K562 (cell line): ENCODE results near the gene ANKRD16. TPM values are rescaled to one million over a fixed set of nuclear protein-coding genes. Genes with fewer than 3 reads are reported as not detected.
A peak's percentile ranks its signal among the peaks of the same experiment; 100 is the strongest.

Experiments
- ARID1B ChIP-seq: fragments of 450-650 bp; IDR thresholded peaks from 2 replicates; pipeline ENCODE4 v1.6.1; 2016; ENCODE audit warnings: antibody characterized with exemption, mild to moderate bottlenecking, inconsistent platforms
- CEBPG ChIP-seq, 3 experiments: fragments of 200-800 bp in 1 of 3; sonication (Bioruptor generic) in 1 of 3; sonication (generic) in 1 of 3; formaldehyde crosslinking in 1 of 3; IDR thresholded peaks in 2 of 3; conservative IDR thresholded peaks in 1 of 3; 2 replicates each; pipeline versions ENCODE4 v1.6.1 to v1.8.0; 2016 to 2022; ENCODE audit warnings: missing compliant biosample characterization in 2 of 3, missing genetic modification characterization in 2 of 3, mild to moderate bottlenecking in 1 of 3, missing genetic modification reagents in 1 of 3
- CREB1 ChIP-seq, 2 experiments: sonication (generic) in 1 of 2; formaldehyde crosslinking in 1 of 2; IDR thresholded peaks; 2 replicates each; pipeline versions ENCODE4 v1.6.1 to v1.8.0; 2012 to 2022; ENCODE audit warnings: inconsistent platforms in 1 of 2, mild to moderate bottlenecking in 1 of 2, missing genetic modification reagents in 1 of 2, moderate library complexity in 1 of 2
- FOXM1 ChIP-seq, 2 experiments: fragments of 450-650 bp in 1 of 2; sonication (generic) in 1 of 2; formaldehyde crosslinking in 1 of 2; IDR thresholded peaks; 2 replicates each; pipeline versions ENCODE4 v1.6.1 to v1.9.0; 2017 to 2022; ENCODE audit warnings: low read depth in 2 of 2, mild to moderate bottlenecking in 2 of 2, missing genetic modification reagents in 1 of 2, moderate library complexity in 1 of 2
- GTF3C2 ChIP-seq: IDR thresholded peaks from 3 replicates; pipeline ENCODE4 v1.6.1; 2011; ENCODE audit warnings: borderline replicate concordance, mild to moderate bottlenecking, moderate library complexity; ENCODE audit not compliant: insufficient read length; ENCODE audit errors: extremely low read depth
- IRF1 ChIP-seq: sonication (generic); formaldehyde crosslinking; IDR thresholded peaks from 2 replicates; pipeline ENCODE4 v1.8.0; 2022; ENCODE audit warnings: missing genetic modification reagents, mild to moderate bottlenecking, borderline replicate concordance
- KDM1A ChIP-seq, 2 experiments: fragments of 450-650 bp; IDR thresholded peaks; 2 replicates each; pipeline ENCODE4 v1.6.1; 2016; ENCODE audit warnings: mild to moderate bottlenecking in 2 of 2
- L3MBTL2 ChIP-seq: fragments of 450-650 bp; IDR thresholded peaks from 2 replicates; pipeline ENCODE4 v1.6.1; 2016; ENCODE audit warnings: mild to moderate bottlenecking, moderate library complexity
- NCOR1 ChIP-seq: fragments of 450-650 bp; IDR thresholded peaks from 2 replicates; pipeline ENCODE4 v1.6.1; 2016; ENCODE audit warnings: mild to moderate bottlenecking, moderate library complexity
- RCOR1 ChIP-seq, 2 experiments: IDR thresholded peaks; 2 replicates each; pipeline ENCODE4 v1.6.1; 2012; ENCODE audit warnings: low read depth in 2 of 2, low read length in 2 of 2, borderline replicate concordance in 1 of 2, improper control_type of control experiment in 1 of 2
- SETDB1 ChIP-seq: IDR thresholded peaks from one replicate; pipeline ENCODE4 v1.6.1; 2012; ENCODE audit warnings: low read length, control low read depth, inconsistent platforms
- SMARCE1 ChIP-seq: fragments of 450-650 bp; IDR thresholded peaks from 2 replicates; pipeline ENCODE4 v1.7.1; 2016; ENCODE audit warnings: mild to moderate bottlenecking
- SRF ChIP-seq, 2 experiments: fragments of 250-450, 450-650 bp in 1 of 2; sonication (Bioruptor Pico) in 1 of 2; sonication (generic) in 1 of 2; formaldehyde crosslinking; IDR thresholded peaks; 2 replicates each; pipeline versions ENCODE4 v1.5.0 to v1.5.1; 2020 to 2022; ENCODE audit warnings: mild to moderate bottlenecking in 1 of 2, missing genetic modification reagents in 1 of 2
- SRSF1 ChIP-seq: fragments of 200-400 bp; formaldehyde crosslinking; IDR thresholded peaks from 2 replicates; pipeline ENCODE4 v1.6.1; 2017; ENCODE audit warnings: mild to moderate bottlenecking, low read depth, low read length, moderate library complexity
- TAL1 ChIP-seq: fragments of 450-650 bp; IDR thresholded peaks from 2 replicates; pipeline ENCODE4 v1.6.1; 2016; ENCODE audit warnings: mild to moderate bottlenecking
- TCF3 ChIP-seq: sonication (generic); formaldehyde crosslinking; IDR thresholded peaks from 2 replicates; pipeline ENCODE4 v1.4.0; 2020; ENCODE audit warnings: mild to moderate bottlenecking, missing genetic modification reagents
- TEAD4 ChIP-seq, 2 experiments: sonication (generic) in 1 of 2; formaldehyde crosslinking in 1 of 2; IDR thresholded peaks; 2 replicates each; pipeline versions ENCODE4 v1.6.1 to v1.8.0; 2012 to 2022; ENCODE audit warnings: borderline replicate concordance in 1 of 2, inconsistent platforms in 1 of 2, low read length in 1 of 2, mild to moderate bottlenecking in 1 of 2, missing genetic modification reagents in 1 of 2
- TFAP4 ChIP-seq: sonication (generic); formaldehyde crosslinking; IDR thresholded peaks from 2 replicates; pipeline ENCODE4 v1.8.0; 2022; ENCODE audit warnings: missing genetic modification reagents, mild to moderate bottlenecking, moderate library complexity, borderline replicate concordance
- YY1 ChIP-seq, 3 experiments: IDR thresholded peaks; 2 replicates each; pipeline ENCODE4 v1.6.1; 2011; ENCODE audit warnings: low read length in 2 of 3, mild to moderate bottlenecking in 2 of 3, moderate library complexity in 2 of 3, borderline replicate concordance in 1 of 3, control low read depth in 1 of 3, low read depth in 1 of 3; ENCODE audit not compliant: insufficient read depth in 3 of 3, insufficient replicate concordance in 2 of 3, control insufficient read depth in 1 of 3, insufficient read length in 1 of 3; ENCODE audit errors: extremely low read depth in 1 of 3
- ZNF140 ChIP-seq: fragments of 250-450 bp; sonication (Bioruptor Pico); IDR thresholded peaks from 2 replicates; pipeline ENCODE4 v1.8.0; 2021; ENCODE audit warnings: moderate library complexity, mild to moderate bottlenecking, inconsistent platforms
- polyA plus RNA-seq, 8 experiments: library from polyadenylated mRNA; depleted of rRNA in 4 of 8; stranded (reverse) in 5 of 8; unstranded in 3 of 8; fragments of >200 nt; fragmentation: Nextera tagmentation in 2 of 8; fragmentation: Illumina TruSeq in 1 of 8; extraction: Ambion mirVana in 2 of 8; extraction: Trizol in 1 of 8; gene quantifications; 2 replicates each; pipeline versions ENCODE4 v1.2.1 to v1.2.3, GENCODE V29; 2011 to 2014; ENCODE audit warnings: inconsistent platforms in 1 of 8, missing spikeins in 1 of 8
- total RNA-seq, 7 experiments: library from RNA; depleted of rRNA in 6 of 7; stranded (reverse); fragments of >200 nt in 6 of 7; fragmentation: Illumina TruSeq in 2 of 7; extraction: Trizol in 2 of 7; gene quantifications; 2 replicates each; pipeline versions ENCODE4 v1.2.1 to v1.2.3, GENCODE V29; 2011 to 2021; ENCODE audit warnings: low replicate concordance in 1 of 7

Gene ANKRD16
- total and polyA plus RNA-seq, 9 of the 15 experiments (the other 6 are each of a cell fraction or from before 2014, with no cell fraction given): 1.5 to 16.0 (median 9.5) TPM

GRCh38 chr10:5894873-5895272, 5.2 kb upstream of the ANKRD16 start (continued):
- TF ChIP-seq CREB1 (IDR thresholded peaks at IDR 0.05) (0 out of 2 replicates have a peak, but pooled peaks have one; percentile 24), CREB1 (CRISPR knock-in tag; IDR thresholded peaks at IDR 0.05) (no peak), L3MBTL2 (peak; percentile 30; the same call in 1 of the 2 replicates), RCOR1 (IDR thresholded peaks at IDR 0.05; ENCODE audit: borderline replicate concordance in 1 of 2, low read depth in 2 of 2, low read length in 2 of 2) (peak in 1 of 2 experiments; percentile 60; a peak in 1 of 4 replicates), SRF (CRISPR knock-in tag; IDR thresholded peaks at IDR 0.05) (peak in 1 of 2 experiments; percentile 46; a peak in 1 of 4 replicates), SMARCE1 (peak; percentile 75), TAL1 (peak; percentile 80), TFAP4 (CRISPR knock-in tag) (0 out of 2 replicates have a peak, but pooled peaks have one; percentile 14), GTF3C2 (no peak), TEAD4 (IDR thresholded peaks at IDR 0.05; ENCODE audit: low read length) (peak; percentile 91), TEAD4 (CRISPR knock-in tag; IDR thresholded peaks at IDR 0.05; ENCODE audit: borderline replicate concordance) (no peak), YY1 (IDR thresholded peaks at IDR 0.05; ENCODE audit: borderline replicate concordance in 1 of 3, control insufficient read depth in 1 of 3, extremely low read depth in 1 of 3, insufficient read depth in 3 of 3, insufficient read length in 1 of 3, insufficient replicate concordance in 2 of 3, low read depth in 1 of 3, low read length in 2 of 3) (peak in 1 of 3 experiments; percentile 45), ZNF140 (no peak), CEBPG (CRISPR knock-in tag; IDR thresholded peaks at IDR 0.05) (peak; percentile 56), CEBPG (tag; conservative IDR thresholded peaks at IDR 0.05 in 1 of 2, IDR thresholded peaks at IDR 0.05 in 1 of 2) (peak in 1 of 2 experiments; percentile 43; a peak in 1 of 4 replicates), ARID1B (peak; percentile 93), KDM1A (IDR thresholded peaks at IDR 0.05) (peak in 1 of 2 experiments; percentile 33; a peak in 1 of 4 replicates), FOXM1 (IDR thresholded peaks at IDR 0.05; ENCODE audit: low read depth) (peak; percentile 68; the same call in 1 of the 2 replicates), FOXM1 (CRISPR knock-in tag; IDR thresholded peaks at IDR 0.05; ENCODE audit: low read depth) (no peak), SRSF1 (no peak), NCOR1 (peak; percentile 78), IRF1 (CRISPR knock-in tag) (no peak), TCF3 (CRISPR knock-in tag) (peak; percentile 89), SETDB1 (no peak)
